Neural cell (in vitro differentiated cells): ENCODE results near the gene SDCCAG8. TPM values are rescaled to one million over a fixed set of nuclear protein-coding genes. Genes with fewer than 3 reads are reported as not detected.

ENCODE experiments used
- H2AFZ ChIP-seq: fragments of 200-600, 300-800 bp; sonication (generic), shearing (Covaris generic); 2 replicates; pipeline ENCODE4 v1.6.0; 2014; ENCODE audit warnings: low read depth, mild to moderate bottlenecking, antibody characterized with exemption, low read length, moderate library complexity
- H3F3A ChIP-seq: fragments of 200-600 bp; shearing (Covaris generic); 2 replicates; pipeline ENCODE4 v1.6.1; 2016; ENCODE audit warnings: mild to moderate bottlenecking, moderate library complexity, mixed read lengths, antibody characterized with exemption, low read length; ENCODE audit not compliant: insufficient read depth, poor library complexity, severe bottlenecking
- H3K27ac ChIP-seq: fragments of 200-600, 300-800 bp; sonication (generic), shearing (Covaris generic); 2 replicates; pipeline ENCODE4 v1.5.1; 2014; ENCODE audit warnings: mild to moderate bottlenecking, low read length, moderate library complexity
- H3K27me3 ChIP-seq: fragments of 300-800, 200-600 bp; sonication (generic), shearing (Covaris generic); 2 replicates; pipeline ENCODE4 v1.6.0; 2014; ENCODE audit warnings: mild to moderate bottlenecking, low read depth, low read length, moderate library complexity; ENCODE audit not compliant: insufficient read depth
- H3K36me3 ChIP-seq: fragments of 300-800, 200-600 bp; sonication (generic), shearing (Covaris generic); 2 replicates; pipeline ENCODE4 v1.5.1; 2014; ENCODE audit warnings: mild to moderate bottlenecking, antibody characterized with exemption, low read length, moderate library complexity; ENCODE audit not compliant: insufficient read depth
- H3K4me2 ChIP-seq: fragments of 300-800, 200-600 bp; sonication (generic), shearing (Covaris generic); 2 replicates; pipeline ENCODE4 v1.6.0; 2014; ENCODE audit warnings: mild to moderate bottlenecking, low read length
- H3K4me3 ChIP-seq: fragments of 300-800, 200-600 bp; sonication (generic), shearing (Covaris generic); 2 replicates; pipeline ENCODE4 v1.5.1; 2014; ENCODE audit warnings: mild to moderate bottlenecking, low read length, moderate library complexity
- H3K79me2 ChIP-seq: fragments of 200-600 bp; shearing (Covaris generic); replicated peaks from 2 replicates; pipeline ENCODE4 v1.6.0; 2014; ENCODE audit warnings: mild to moderate bottlenecking, low read length, moderate library complexity; ENCODE audit not compliant: insufficient read depth
- H3K9ac ChIP-seq: fragments of 300-800, 200-600 bp; sonication (generic), shearing (Covaris generic); 2 replicates; pipeline ENCODE4 v1.6.1; 2016; ENCODE audit warnings: mild to moderate bottlenecking, low read length, mixed read lengths
- H3K9me2 ChIP-seq: fragments of 200-600 bp; shearing (Covaris generic); 2 replicates; pipeline ENCODE4 v1.6.1; 2016; ENCODE audit warnings: mild to moderate bottlenecking, low read length, mixed read lengths; ENCODE audit not compliant: insufficient read depth
- H3K9me3 ChIP-seq: fragments of 200-600, 300-800 bp; sonication (generic), shearing (Covaris generic); 2 replicates; pipeline ENCODE4 v1.6.1; 2016; ENCODE audit warnings: mild to moderate bottlenecking, mixed run types, low read length, moderate library complexity, mixed read lengths
- H4K20me1 ChIP-seq: fragments of 200-600 bp; shearing (Covaris generic); 2 replicates; pipeline ENCODE4 v1.6.1; 2016; ENCODE audit warnings: mild to moderate bottlenecking, mixed run types; ENCODE audit not compliant: insufficient read depth
- EP300 ChIP-seq: fragments of 450-650 bp; conservative IDR thresholded peaks from 2 replicates; pipeline ENCODE4 v1.6.1; 2014; ENCODE audit warnings: antibody characterized with exemption, mild to moderate bottlenecking, moderate library complexity; ENCODE audit not compliant: poor library complexity, severe bottlenecking
- EZH2 ChIP-seq: fragments of 200-600, 300-800 bp; shearing (Covaris generic), sonication (generic); IDR thresholded peaks from 2 replicates; pipeline ENCODE4 v1.6.1; 2014; ENCODE audit warnings: antibody characterized with exemption, low read length, borderline replicate concordance, mild to moderate bottlenecking; ENCODE audit not compliant: insufficient read depth, poor library complexity, severe bottlenecking
- MXI1 ChIP-seq: fragments of 450-650 bp; conservative IDR thresholded peaks from 2 replicates; pipeline ENCODE4 v1.6.1; 2014; ENCODE audit warnings: antibody characterized with exemption, mild to moderate bottlenecking; ENCODE audit not compliant: poor library complexity, severe bottlenecking
- POLR2AphosphoS5 ChIP-seq: IDR thresholded peaks from 2 replicates; pipeline ENCODE4 v1.6.1; 2012
- RAD21 ChIP-seq: fragments of 450-650 bp; conservative IDR thresholded peaks from 2 replicates; pipeline ENCODE4 v1.6.1; 2014; ENCODE audit warnings: antibody characterized with exemption, mild to moderate bottlenecking, moderate library complexity
- REST ChIP-seq: IDR thresholded peaks from 2 replicates; pipeline ENCODE4 v1.6.1; 2012; ENCODE audit warnings: borderline replicate concordance
- SMC3 ChIP-seq: fragments of 450-650 bp; conservative IDR thresholded peaks from 2 replicates; pipeline ENCODE4 v1.6.1; 2014; ENCODE audit warnings: antibody characterized with exemption, mild to moderate bottlenecking, moderate library complexity; ENCODE audit not compliant: poor library complexity
- TAF1 ChIP-seq: IDR thresholded peaks from 2 replicates; pipeline ENCODE4 v1.6.1; 2012; ENCODE audit warnings: low read depth
- polyA plus RNA-seq: library from polyadenylated mRNA; depleted of rRNA; stranded (reverse); fragments of >200 nt; gene quantifications from 2 replicates; pipeline ENCODE4 v1.2.3, GENCODE V29; 2014
- TF ChIP-seq, protein P1 (sequence below): fragments of 450-650 bp; IDR thresholded peaks from 2 replicates; pipeline ENCODE4 v1.5.1; 2014; ENCODE audit warnings: antibody characterized with exemption, mild to moderate bottlenecking, moderate library complexity; ENCODE audit not compliant: poor library complexity, severe bottlenecking

SDCCAG8 gene
- polyA plus RNA-seq, 1 donor from 2014 or later, result 32.2 TPM

DNA sequence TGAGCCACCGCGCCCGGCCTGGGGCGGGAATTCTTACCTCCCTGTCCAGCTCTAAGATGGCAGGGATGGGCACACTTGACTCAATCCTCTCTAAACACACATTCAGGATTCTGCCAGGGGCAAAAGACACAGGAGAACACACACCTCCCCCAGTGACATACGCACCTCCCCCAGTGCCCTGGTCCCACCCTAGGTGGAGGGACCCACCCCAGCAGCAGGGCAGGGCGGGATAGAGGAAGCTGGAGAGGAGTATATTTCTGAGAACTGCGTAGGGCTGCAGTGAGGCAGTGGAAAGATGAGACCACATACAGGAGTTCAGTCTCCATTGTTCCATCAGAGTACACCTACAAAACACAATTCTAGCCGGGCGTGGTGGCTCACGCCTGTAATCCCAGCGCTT is 92.5 kb downstream of the SDCCAG8 start:
- Histone ChIP-seq H4K20me1 (no peaks in the 10 kb centered on the region), H3K4me2 (no peak overlapping the region), H3K36me3 (no peaks in the 10 kb centered on the region), H3K9ac (no peak overlapping the region), H3F3A (no peaks in the 10 kb centered on the region), H3K9me2 (no peaks in the 10 kb centered on the region), H3K79me2 (no peaks in the 10 kb centered on the region), H3K27me3 (no peaks in the 10 kb centered on the region), H3K27ac (no peak overlapping the region), H3K9me3 (no peaks in the 10 kb centered on the region), H3K4me3 (no peak overlapping the region), H2AFZ (no peak overlapping the region)
- no peak for TF ChIP-seq RAD21
- TF ChIP-seq EP300, result no peak
- TF ChIP-seq, protein P1, sequence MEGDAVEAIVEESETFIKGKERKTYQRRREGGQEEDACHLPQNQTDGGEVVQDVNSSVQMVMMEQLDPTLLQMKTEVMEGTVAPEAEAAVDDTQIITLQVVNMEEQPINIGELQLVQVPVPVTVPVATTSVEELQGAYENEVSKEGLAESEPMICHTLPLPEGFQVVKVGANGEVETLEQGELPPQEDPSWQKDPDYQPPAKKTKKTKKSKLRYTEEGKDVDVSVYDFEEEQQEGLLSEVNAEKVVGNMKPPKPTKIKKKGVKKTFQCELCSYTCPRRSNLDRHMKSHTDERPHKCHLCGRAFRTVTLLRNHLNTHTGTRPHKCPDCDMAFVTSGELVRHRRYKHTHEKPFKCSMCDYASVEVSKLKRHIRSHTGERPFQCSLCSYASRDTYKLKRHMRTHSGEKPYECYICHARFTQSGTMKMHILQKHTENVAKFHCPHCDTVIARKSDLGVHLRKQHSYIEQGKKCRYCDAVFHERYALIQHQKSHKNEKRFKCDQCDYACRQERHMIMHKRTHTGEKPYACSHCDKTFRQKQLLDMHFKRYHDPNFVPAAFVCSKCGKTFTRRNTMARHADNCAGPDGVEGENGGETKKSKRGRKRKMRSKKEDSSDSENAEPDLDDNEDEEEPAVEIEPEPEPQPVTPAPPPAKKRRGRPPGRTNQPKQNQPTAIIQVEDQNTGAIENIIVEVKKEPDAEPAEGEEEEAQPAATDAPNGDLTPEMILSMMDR, result no peak
- no peak for TF ChIP-seq REST
- TF ChIP-seq EZH2, result no peak
- no peak for TF ChIP-seq POLR2AphosphoS5
- TF ChIP-seq TAF1, result no peak
- TF ChIP-seq MXI1, result no peak
- TF ChIP-seq SMC3, result no peak

DNA sequence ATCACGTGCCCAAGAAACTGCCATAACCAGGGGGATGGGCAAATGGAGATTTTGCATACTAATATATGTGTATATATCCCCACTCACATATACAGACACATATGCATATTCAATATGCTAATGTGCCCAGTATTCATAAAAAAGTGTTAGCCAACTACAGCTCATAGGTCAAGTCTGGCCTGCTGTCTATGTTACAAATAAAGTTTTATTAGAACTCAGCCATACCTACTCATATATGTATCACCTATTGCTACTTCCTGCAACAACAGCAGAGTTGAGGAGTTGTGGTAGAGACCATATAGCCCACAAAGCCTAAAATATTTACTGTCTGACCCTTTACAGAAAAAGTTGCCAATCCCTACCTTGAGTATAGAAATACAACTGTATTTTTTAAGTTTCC is 93.3 kb downstream of the SDCCAG8 start:
- Histone ChIP-seq H4K20me1 (no peaks in the 10 kb centered on the region), H3K27ac (no peak overlapping the region), H3K9me2 (no peaks in the 10 kb centered on the region), H3K4me2 (no peak overlapping the region), H3F3A (no peaks in the 10 kb centered on the region), H2AFZ (no peak overlapping the region), H3K4me3 (no peak overlapping the region), H3K9me3 (no peaks in the 10 kb centered on the region), H3K36me3 (no peaks in the 10 kb centered on the region), H3K27me3 (no peaks in the 10 kb centered on the region), H3K9ac (no peak overlapping the region), H3K79me2 (no peaks in the 10 kb centered on the region)
- TF ChIP-seq TAF1 (no peak), REST (no peak), MXI1 (no peak), SMC3 (no peak)
